RCC 7860 (cell line): ENCODE results near the gene HELT.
"Not testable (repeated sequence)": the region's sequence is repeated elsewhere in the genome, so short reads cannot be mapped to it uniquely, and the experiment has no call there.

ENCODE experiments used
- DNase-seq: peaks from one replicate; pipeline ENCODE4 v3.0.0-alpha.2; 2015; ENCODE audit warnings: low spot score
- FAIRE-seq: peaks from 2 replicates; lab custom pipeline; 2012; peaks lifted over from hg19 to GRCh38; lab: Jason Lieb, UNC

HELT gene, protein sequence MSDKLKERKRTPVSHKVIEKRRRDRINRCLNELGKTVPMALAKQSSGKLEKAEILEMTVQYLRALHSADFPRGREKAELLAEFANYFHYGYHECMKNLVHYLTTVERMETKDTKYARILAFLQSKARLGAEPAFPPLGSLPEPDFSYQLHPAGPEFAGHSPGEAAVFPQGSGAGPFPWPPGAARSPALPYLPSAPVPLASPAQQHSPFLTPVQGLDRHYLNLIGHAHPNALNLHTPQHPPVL

DNA sequence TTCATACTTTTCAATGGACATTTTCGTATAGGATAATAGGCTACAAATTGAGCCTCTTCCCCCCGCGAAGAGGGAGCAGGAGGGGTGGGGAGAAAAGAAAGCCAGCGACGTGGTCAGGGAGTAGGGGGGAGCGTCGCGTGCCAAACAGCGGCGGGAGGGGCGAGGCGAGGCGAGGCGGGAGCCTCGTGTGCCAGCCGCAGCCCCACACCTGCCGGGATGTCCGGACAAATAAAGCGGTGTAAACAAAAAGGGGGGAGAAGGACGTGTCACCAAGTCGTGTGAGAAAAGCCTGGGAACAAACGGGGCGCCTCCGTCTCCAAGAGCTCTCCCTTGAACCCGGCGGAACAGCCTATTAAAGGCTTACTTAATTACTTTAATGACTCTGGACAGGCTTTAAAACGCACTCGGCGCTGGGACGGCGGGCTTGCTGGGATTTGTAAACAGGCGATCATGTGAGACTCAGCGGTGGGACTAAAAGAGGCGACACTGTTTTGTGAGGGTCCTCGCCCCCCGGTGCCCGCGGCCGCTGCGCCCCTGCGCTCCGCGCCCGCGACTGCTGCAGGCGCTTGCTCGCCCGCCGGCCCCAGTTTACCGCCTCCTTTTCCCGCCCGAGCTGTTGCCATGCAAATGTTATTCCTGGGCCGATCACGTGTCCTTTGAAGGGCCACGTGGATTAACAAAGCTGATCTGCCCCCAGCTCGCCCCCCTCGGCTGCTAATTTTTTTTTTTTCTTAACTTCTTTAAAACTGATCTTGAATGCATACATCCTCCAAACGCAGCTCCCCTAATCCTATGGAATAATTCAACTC is at the start of gene HELT:
Gene HELT (plus strand): TSS at position 527 of the 809 bp plus-strand sequence. CDS start 439 bp downstream, outside the sequence.
- DNase-seq (no peak), FAIRE-seq (no peak)

DNA sequence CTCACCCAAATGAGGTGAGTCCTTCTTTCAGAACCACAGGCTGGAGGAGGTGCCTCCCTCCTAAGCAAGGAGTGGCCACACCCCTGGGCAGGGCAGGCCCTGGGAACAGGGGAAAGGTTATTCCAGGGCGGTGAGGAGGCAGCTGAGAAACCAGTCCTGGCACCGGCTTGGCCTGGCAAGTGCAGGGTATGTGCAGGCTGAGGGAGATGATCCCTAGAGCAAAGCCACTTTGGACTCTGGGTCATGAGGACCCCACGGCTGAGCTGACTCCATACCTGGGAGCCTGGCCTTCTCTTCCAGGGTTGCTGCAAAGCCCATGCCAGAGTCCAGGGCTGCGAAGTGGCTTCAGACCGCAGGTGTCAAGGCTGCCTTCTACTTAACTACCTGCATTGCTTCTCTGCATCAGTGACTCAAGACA is 49.5 kb upstream of the HELT start:
- no peak for DNase-seq
- FAIRE-seq, result no peak

DNA sequence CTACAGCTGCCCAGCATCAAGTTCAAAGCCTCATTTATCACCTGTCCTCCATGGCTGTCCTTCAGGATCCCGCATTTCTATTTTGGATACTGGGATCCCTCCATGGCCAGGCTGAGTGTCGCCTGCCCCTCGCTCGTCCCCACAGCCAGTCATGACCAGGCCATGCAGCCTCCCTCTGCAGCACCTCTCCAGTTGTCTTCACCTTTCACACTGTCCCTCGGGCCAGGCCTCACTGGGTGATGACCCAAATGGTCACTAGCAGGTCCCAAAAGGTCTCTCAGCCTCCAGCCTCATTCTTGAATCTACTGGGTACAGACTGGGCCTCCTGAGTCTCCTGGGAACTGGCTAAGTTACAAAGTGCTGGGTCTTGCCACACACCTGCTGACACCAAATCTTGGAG is 48.7 kb upstream of the HELT start:
- no peak for DNase-seq
- no peak for FAIRE-seq

DNA sequence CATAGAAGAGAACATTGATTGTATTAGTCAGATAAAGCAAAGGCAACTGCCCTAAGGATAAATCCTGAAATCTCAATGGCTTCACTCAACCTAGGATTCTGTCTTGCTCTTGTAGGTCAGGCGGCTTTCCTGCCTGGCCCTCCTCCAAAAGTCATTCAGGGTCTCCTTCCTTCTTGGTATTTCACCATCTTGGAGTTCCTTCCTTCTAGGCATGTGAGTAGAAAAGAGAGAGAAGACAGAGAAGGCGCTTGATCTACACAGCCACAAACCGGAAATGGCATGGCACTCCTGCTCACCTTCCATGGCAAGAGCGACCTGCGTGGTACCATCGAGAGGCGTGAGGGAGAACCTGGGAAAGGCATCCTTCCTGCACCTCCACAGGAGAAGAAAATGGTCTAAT is 45.3 kb upstream of the HELT start:
- no peak for FAIRE-seq

DNA sequence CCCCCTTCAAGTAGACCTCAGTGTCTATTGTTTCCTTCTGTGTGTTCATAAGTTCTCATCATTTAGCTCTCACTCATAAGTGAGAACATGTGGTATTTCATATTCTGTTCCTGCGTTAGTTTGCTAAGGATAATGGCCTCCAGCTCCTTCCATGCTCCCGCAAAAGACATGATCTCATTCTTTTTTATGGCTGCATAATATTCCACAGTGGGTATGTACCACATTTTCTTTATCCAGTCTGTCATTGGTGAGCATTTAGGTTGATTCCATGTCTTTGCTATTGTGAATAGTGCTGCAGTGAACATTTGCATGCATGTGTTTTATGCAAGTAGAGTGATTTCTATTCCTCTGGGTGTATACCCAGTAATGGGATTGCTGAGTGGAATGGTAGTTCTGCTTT is 41.9 kb upstream of the HELT start:
- FAIRE-seq, DNase-seq: not testable (repeated sequence)

More for the DNA sequence above, 45.3 kb upstream of the HELT start:
- DNase-seq, result no peak

DNA sequence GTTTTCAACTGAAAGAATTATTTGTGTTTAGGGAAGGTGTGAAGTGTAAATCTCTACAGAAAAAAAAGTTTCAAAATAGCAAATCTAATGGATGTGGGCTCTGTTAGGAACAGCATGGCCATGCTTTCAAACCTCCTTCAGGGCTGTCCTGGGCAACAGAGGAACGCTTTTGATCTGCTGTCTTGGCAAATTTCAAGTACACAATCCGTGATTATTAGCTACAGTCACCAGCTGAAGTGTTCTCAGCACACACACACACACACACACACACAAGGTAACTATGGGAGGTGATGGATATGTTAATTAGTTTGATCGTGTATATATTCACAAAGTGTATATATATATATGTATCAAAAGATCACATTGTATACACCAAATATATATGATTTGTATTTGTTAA is 40.5 kb upstream of the HELT start:
- FAIRE-seq, result no peak
- no peak for DNase-seq

DNA sequence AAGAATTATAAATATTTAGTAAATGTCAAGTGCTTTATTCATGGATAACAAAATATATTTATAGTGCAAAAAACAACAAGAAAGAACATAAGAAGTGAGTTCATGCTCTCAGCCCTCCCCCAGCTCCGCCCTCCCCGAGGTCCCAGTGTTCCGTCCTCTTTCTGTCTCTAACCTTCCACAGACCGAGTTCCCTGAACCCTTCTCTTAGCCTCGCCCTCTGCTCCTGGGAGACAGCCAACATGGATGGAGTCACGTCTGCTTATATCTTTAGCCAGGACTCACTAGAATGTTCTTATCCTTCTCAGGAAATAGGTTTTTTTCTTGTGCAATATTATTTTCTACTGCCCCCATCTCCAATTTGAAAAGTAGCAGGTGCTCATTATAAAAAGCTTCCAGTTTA is 40.1 kb upstream of the HELT start:
- DNase-seq (no peak), FAIRE-seq (no peak)

DNA sequence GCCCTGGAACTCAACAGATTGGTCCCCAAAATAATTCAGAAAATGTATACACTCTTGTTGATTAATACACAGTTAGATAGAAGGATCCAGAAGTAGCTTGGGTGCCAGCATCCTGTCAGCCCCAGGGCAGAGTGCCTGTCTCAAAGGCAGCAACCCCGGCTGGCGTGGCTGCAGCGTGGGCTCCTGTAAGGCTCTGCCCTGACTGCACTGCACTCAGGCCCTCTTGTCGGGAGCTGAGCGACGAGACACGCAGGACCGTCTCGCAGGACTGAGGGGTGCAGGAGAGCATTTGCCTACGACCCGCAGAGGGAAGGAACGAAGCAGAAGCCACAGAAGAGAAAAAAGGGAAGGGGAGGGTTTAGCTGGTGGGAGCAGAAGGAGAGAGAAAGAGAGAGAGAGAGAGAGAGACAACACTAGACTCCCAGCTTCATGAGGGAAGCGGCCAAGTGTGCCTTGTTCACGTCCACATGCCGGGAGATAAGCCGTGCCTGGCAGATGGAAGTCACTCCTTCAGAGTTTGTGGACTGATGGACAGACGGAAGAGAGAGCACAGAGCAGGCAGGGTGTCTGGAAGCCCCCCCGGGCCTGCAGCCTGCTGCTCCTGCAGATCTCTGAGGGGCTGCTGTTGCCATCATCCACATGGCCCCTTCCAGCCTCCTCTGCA is 38.7 kb upstream of the HELT start:
- DNase-seq, result no peak
- no peak for FAIRE-seq

DNA sequence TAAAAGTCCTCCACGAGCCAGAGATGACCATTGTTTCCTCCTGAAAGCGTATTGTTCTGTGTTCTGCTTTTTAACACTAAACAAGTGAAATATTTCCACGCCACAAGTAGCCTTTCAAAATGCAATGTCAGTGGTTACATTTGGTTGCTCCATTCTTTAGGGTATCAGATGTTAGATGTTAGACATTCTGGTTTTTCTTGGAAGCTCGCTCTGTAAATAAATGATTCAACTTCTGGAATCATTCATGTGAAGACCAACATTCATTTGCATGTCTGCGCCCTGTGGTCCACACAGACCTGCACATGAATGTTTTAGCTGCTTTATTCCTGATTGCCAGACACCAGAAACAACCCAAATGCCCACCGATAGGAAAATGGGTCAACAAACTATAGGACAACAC is 38.0 kb upstream of the HELT start:
- no peak for FAIRE-seq

DNA sequence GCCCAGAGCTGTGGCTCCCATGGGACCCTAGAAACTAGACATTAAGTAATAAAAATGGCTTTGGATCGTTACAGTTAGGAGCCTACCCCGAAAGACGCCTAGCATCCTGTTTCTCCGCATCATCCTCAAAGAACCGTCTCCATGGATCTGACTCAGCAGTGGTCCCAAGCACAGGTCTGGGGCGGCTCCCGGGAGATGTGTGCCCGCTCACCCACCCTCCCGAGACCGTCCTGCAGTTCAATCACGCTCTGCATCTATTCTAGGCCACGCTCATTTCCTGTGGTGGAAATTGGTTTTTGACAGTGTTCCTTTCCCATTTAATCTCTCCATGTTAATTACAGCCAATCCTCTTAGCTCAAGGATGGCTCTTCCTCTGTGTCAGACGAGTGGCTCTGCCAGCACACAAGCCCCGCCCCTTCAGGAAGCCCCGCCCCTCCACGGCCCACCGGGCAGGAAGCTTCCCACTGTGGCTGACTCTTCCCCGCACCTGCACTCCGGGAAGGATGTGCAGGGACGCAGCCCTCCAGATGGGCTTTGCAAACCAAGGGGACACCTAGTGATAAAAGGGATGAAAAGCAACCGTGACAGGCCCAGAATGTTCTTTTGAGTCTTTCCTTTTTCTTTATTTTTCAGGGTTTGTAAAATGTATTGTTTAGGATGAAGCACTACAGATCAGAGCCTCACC is 34.5 kb upstream of the HELT start:
- no peak for FAIRE-seq
- peak; percentile 37 for DNase-seq

More for the DNA sequence above, 38.0 kb upstream of the HELT start:
- no peak for DNase-seq

DNA sequence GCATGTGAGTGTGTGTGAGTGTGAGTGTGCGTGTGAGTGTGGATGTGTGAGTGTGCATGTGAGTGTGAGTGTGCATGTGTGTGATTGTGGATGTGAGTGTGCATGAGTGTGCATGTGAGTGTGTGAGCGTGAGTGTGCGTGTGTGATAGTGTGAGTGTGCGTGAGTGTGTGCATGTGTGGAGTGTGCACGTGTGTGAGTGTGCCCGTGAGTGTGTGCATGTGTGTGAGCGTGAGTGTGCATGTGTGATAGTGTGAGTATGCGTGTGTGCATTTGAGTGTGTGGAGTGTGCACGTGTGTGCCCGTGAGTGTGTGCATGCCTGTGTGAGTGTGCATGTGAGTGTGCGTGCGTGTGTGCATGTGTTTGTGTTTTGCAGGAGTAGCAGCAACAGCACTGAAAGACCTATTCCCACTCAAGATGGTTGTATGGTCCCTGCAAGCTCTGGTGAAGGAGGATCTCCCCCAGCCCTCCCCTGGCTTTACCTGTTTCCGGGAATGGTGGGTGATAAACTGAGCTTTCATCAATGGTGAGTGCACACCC is 30.7 kb upstream of the HELT start:
- DNase-seq (no peak), FAIRE-seq (no peak)

DNA sequence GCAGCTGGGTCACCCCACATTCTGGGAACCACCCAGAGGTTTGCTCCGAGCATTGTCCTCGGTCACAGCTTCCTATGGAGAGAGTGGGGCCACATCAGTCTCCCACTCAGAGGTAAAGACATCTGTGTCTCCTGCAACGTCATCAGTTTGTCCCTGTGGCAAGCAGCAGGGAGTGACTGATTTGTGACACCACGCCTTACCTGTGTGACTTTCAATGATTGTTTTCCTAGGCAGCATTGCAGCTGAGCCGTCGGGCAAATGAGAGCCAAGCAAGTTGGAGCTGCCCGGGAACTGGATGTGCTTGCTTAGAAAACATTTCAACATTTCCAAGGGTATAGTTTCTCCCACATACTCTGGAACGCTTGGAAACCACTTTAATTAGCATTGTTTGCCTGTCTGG is 29.7 kb upstream of the HELT start:
- DNase-seq (no peak), FAIRE-seq (no peak)

DNA sequence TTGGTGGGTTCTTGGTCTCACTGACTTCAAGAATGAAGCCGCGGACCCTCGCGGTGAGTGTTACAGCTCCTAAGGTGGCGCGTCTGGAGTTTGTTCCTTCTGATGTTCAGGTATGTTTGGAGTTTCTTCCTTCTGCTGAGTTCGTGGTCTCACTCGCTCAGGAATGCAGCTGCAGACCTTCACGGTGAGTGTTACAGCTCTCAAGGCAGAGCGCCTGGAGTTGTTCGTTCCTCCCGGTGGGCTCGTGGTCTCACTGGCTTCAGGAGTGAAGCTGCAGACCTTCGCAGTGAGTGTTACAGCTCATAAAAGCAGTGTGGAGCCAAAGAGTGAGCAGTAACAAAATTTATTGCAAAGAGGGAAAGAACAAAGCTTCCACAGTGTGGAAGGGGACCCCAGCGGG is 29.0 kb upstream of the HELT start:
- not testable (repeated sequence) for DNase-seq, FAIRE-seq

DNA sequence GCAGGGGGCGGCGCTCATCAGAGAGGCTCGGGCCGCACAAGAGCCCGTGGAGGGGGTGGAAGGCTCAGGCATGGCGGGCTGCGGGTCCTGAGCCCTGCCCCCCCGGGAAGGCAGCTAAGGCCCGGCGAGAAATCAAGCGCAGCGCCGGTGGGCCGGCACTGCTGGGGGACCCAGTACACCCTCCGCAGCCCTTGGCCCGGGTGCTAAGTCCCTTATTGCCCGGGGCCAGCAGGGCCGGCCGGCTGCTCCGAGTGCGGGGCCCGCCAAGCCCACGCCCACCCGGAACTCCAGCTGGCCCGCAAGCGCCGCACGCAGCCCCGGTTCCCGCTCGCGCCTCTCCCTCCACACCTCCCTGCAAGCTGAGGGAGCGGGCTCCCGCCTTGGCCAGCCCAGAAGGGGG is 28.2 kb upstream of the HELT start:
- FAIRE-seq, DNase-seq: not testable (repeated sequence)

DNA sequence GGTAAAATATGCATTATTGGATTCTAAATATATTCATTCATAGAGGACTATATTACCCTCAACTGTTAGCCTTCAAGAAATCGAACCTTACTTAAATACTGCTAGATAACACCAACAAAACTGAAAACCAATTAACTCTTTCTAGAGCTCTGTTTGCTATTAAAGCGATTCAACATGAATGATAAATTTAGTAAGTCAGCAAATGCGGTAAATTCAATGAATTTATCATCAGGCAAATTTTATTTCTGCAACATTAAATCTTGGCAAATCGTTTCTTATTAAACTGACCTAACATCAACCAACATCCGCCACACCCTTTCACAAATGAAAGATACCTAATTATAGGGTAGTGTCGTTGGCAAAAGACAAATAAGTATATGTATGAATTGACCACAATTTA is 26.4 kb upstream of the HELT start:
- no peak for DNase-seq
- FAIRE-seq, result no peak

DNA sequence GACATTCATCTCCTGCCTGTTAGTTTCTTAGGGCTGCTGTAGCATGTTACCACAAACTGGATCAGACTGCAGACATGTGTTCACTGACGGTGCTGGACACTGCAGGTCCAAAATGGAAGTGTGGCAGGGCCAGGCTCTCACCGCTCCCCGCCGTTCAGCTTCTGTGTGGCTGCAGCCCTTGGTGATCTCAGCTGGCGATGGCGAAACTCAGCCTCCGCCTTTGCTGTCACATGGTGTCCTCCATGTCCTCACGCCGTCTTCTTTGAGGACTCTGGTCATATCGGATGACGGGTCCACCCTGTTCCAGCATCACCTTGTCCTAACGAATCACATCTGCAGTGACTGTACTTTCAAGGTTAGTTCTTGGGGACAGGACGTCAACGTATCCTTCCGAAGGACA is 25.9 kb upstream of the HELT start:
- FAIRE-seq (no peak), DNase-seq (no peak)

DNA sequence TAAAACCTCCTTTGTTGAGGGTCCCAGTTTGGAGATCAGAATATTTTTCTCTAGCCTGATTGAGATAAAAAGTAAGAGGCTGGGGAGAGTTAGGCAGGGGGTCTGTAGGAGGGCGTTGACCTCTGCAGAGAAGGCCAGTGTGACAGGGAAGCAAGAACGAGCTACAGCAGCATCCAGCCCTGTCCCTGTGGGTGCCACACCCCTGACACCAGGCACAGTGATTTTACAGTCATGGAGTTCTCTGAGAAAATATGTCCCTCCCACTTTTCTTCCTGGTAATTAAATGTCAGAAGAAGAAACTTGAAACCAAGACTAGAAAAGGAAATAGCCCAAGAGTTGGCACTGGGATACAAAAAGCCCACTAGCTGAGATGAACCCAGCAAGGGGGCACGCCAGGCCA is 25.0 kb upstream of the HELT start:
- FAIRE-seq, result no peak
- DNase-seq, result no peak

DNA sequence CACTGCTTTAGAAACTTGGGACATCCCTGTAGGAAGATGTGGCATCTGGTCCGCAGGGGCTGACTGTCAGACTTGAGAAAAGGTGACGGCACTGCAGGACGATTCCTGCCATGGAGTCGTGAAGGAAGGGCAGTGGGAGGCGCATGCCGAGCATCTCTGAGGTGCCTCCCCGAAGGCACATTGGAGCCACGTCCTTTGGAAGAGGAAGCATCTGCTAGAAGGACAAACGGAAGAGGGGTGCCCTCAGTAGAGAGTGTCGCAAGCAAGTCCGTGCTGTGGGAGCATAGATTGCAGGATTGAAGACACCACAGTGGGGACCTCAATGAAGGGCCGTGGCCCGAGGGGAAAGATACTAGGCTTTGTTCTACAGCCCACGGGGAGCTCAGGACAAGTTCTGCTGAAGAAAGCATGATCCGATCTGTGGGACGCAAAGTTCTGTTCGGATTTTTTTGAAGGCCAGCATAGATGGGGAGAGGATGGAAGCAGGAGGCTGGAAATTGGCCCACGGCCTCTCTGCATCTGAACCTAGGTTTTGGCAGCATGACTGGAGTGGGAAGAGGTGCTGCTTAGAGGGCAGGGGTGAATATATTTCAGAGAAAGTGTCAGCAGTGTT is 24.2 kb upstream of the HELT start:
- FAIRE-seq, result no peak
- DNase-seq, result no peak

DNA sequence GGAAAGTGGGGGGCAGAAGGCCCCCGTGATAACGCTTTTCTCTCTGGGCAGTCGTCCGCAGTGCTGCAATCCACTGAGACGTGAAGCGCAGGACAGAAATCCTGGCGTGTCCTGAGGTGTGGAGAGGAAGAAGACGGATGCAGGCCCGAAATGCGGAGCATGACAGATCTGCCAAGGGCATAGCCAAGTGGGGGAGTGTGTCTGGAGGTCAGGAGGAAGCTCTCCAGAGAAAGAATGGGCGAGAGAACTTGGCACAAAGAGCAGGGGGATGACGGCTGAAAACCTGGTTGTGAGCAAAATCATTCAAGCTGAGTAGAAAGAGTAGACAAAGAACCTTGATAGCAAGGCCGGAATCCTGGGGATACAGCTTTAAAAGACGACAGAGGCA is 23.7 kb upstream of the HELT start:
- DNase-seq (no peak), FAIRE-seq (no peak)

DNA sequence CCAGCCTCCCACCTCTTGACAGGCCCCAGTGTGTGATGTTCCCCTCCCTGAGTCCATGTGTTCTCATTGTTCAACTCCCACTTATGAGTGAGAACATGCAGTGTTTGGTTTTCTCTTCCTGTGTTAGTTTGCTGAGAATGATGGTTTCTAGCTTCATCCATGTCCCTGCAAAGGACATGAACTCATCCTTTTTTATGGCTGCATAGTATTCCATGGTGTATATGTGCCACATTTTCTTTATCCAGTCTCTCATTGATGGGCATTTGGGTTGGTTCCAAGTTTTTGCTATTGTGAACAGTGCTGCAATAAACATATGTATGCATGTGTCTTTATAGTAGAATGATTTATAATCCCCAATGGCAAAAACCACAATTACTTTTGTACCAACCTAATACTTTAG is 20.6 kb upstream of the HELT start:
- FAIRE-seq, DNase-seq: not testable (repeated sequence)

DNA sequence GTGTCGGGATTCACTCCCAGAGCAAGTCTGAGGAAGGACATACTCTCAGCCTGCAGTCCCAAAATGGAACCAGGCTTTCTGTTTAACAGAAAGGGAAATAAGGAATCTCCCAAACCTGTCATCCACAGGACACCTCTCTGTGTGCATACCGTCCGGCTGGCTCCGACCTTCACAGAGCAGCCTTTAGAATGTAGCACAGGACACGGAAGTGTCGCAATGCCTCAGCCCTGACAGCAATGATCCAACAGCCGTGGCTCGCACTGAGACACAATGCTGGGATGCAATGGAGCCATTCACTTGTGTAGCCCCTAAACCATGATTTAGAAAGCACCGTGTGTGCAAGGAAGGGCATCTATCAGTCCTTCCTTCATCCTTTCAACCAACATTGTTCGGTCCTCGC is 15.5 kb upstream of the HELT start:
- DNase-seq (no peak), FAIRE-seq (no peak)
